Measurements from ENCODE around the gene SYT12.

DNA sequence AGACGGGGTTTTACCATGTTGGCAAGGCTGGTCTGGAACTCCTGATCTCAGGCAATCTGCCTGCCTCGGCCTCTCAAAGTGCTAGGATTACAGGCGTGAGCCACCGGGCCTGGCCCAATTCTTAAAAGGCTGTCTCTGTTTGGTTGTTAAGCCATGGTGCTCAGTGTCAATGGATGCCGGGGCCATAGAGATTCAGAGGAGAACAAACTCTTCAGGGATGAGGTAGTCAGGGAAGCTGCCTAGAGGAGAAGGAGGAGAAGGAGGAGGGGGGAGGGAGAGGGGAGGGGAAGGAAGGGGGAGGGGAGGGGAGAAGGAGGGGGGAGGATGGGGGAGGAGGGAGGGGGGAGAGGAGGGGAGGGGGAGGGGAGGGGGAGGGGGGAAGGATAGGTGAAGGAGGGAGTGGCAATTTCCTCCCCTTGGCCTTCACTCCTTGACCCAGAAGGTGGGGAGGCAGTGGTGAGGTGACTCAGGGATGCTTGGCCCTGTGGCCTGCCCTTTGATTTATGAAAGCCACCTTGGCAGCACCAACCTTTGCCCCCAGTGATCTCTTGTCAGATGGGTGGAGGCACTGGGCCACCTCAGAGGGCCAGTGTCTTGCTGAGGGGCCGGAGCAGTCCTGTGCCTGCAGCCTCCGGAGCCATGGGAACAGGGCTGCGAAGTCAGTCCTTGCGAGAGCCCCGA, 48.1 kb upstream of the SYT12 start, which contains the start of gene C11orf86:
- TF ChIP-seq, protein P1, sequence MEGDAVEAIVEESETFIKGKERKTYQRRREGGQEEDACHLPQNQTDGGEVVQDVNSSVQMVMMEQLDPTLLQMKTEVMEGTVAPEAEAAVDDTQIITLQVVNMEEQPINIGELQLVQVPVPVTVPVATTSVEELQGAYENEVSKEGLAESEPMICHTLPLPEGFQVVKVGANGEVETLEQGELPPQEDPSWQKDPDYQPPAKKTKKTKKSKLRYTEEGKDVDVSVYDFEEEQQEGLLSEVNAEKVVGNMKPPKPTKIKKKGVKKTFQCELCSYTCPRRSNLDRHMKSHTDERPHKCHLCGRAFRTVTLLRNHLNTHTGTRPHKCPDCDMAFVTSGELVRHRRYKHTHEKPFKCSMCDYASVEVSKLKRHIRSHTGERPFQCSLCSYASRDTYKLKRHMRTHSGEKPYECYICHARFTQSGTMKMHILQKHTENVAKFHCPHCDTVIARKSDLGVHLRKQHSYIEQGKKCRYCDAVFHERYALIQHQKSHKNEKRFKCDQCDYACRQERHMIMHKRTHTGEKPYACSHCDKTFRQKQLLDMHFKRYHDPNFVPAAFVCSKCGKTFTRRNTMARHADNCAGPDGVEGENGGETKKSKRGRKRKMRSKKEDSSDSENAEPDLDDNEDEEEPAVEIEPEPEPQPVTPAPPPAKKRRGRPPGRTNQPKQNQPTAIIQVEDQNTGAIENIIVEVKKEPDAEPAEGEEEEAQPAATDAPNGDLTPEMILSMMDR (conservative IDR thresholded peaks at IDR 0.05; ENCODE audit: low read depth, low read length): no peak
- no peak for TF ChIP-seq POLR2A (IDR thresholded peaks at IDR 0.05; ENCODE audit: low read depth, low read length)
- no peak for TF ChIP-seq MAZ (IDR thresholded peaks at IDR 0.05; ENCODE audit: borderline replicate concordance, low read depth, low read length)
- no peak for TF ChIP-seq BHLHE40 (IDR thresholded peaks at IDR 0.05; ENCODE audit: low read depth, low read length)
- TF ChIP-seq RFX5 (IDR thresholded peaks at IDR 0.05; ENCODE audit: low read depth, low read length): no peak
- TF ChIP-seq FOS (IDR thresholded peaks at IDR 0.05; ENCODE audit: low read depth, low read length): no peak
- no peak for TF ChIP-seq NFE2L2 (IDR thresholded peaks at IDR 0.05; ENCODE audit: low read depth, low read length)
